K562 (cell line): ENCODE data around the gene GOLGB1.
"Not testable (repeated sequence)": the region's sequence is repeated elsewhere in the genome, so short reads cannot be mapped to it uniquely, and the experiment has no call there.

Experiments used
- EP300 ChIP-seq: IDR thresholded peaks from 2 replicates; pipeline ENCODE4 v1.6.1; 2012; ENCODE audit warnings: low read length, improper control_type of control experiment
- KDM5B ChIP-seq: fragments of 200-600 bp; sonication (generic); IDR thresholded peaks from 2 replicates; pipeline ENCODE4 v1.6.1; 2012; ENCODE audit warnings: low read depth, mild to moderate bottlenecking, moderate library complexity, low read length, control low read depth, inconsistent platforms; ENCODE audit not compliant: insufficient replicate concordance
- SAFB ChIP-seq: fragments of 200-400 bp; formaldehyde crosslinking; IDR thresholded peaks from 2 replicates; pipeline ENCODE4 v1.6.1; 2017; ENCODE audit warnings: low read depth, low read length, borderline replicate concordance
- TCF7L2 ChIP-seq: fragments of 150-350 bp; IDR thresholded peaks from 2 replicates; pipeline ENCODE4 v1.6.1; 2016; ENCODE audit warnings: low read depth, mild to moderate bottlenecking, low read length, moderate library complexity
- ZNF197 ChIP-seq: fragments of 200-800 bp; sonication (Bioruptor generic); IDR thresholded peaks from 2 replicates; pipeline ENCODE4 v1.6.1; 2016; ENCODE audit warnings: low read depth, missing genetic modification characterization, missing compliant biosample characterization
- ZNF717 ChIP-seq: fragments of 250-450 bp; sonication (Bioruptor Pico); IDR thresholded peaks from 2 replicates; pipeline ENCODE4 v1.5.0; 2021
- TF ChIP-seq, protein P1 (sequence below): fragments of 250-450 bp; sonication (Bioruptor Pico); IDR thresholded peaks from 2 replicates; pipeline ENCODE4 v1.8.0; 2022; ENCODE audit warnings: inconsistent platforms, mild to moderate bottlenecking, moderate library complexity, borderline replicate concordance
- TF ChIP-seq, protein P2 (sequence below): fragments of 450-650 bp; formaldehyde crosslinking; IDR thresholded peaks from 2 replicates; pipeline ENCODE4 v1.4.0; 2022; ENCODE audit warnings: missing genetic modification characterization
- TF ChIP-seq, protein P3 (sequence below), 3 experiments: IDR thresholded peaks in 2 of 3; conservative IDR thresholded peaks in 1 of 3; 2 replicates each; pipeline ENCODE4 v1.5.1; 2011 to 2012; ENCODE audit warnings: low read length in 3 of 3, mild to moderate bottlenecking in 3 of 3, control low read depth in 2 of 3, improper control_type of control experiment in 1 of 3, inconsistent platforms in 1 of 3, low read depth in 1 of 3, mixed read lengths in 1 of 3, moderate library complexity in 1 of 3; ENCODE audit not compliant: insufficient read depth in 2 of 3
- TF ChIP-seq, protein P4 (sequence below): sonication (generic); formaldehyde crosslinking; IDR thresholded peaks from 2 replicates; pipeline ENCODE4 v1.8.0; 2022; ENCODE audit warnings: mild to moderate bottlenecking, low read depth, missing genetic modification reagents

DNA sequence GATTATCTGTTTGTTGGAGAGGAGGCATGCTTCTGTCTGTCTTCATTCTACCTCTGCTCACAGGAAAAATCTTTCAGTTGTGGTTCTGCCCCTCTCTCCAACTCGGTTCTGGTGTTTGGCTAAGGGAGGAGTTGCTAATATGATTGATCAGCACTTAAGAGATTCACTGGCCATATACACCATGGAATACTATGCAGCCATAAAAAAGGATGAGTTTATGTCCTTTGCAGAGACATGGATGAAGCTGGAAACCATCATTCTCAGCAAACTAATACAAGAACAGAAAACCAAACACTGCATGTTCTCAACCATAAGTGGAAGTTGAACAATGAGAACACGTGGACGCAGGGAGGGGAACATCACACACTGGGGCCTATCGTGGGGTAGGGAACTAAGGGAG lies 25.6 kb upstream of the GOLGB1 start:
- TF ChIP-seq ZNF197 (CRISPR knock-in tag); KDM5B; SAFB; EP300; ZNF717; TCF7L2: not testable (repeated sequence)
- TF ChIP-seq, protein P1, sequence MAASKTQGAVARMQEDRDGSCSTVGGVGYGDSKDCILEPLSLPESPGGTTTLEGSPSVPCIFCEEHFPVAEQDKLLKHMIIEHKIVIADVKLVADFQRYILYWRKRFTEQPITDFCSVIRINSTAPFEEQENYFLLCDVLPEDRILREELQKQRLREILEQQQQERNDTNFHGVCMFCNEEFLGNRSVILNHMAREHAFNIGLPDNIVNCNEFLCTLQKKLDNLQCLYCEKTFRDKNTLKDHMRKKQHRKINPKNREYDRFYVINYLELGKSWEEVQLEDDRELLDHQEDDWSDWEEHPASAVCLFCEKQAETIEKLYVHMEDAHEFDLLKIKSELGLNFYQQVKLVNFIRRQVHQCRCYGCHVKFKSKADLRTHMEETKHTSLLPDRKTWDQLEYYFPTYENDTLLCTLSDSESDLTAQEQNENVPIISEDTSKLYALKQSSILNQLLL (CRISPR knock-in tag), result not testable (repeated sequence)
- TF ChIP-seq, protein P2, sequence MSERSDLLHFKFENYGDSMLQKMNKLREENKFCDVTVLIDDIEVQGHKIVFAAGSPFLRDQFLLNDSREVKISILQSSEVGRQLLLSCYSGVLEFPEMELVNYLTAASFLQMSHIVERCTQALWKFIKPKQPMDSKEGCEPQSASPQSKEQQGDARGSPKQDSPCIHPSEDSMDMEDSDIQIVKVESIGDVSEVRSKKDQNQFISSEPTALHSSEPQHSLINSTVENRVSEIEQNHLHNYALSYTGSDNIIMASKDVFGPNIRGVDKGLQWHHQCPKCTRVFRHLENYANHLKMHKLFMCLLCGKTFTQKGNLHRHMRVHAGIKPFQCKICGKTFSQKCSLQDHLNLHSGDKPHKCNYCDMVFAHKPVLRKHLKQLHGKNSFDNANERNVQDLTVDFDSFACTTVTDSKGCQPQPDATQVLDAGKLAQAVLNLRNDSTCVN (CRISPR knock-in tag), result not testable (repeated sequence)
- TF ChIP-seq, protein P3, sequence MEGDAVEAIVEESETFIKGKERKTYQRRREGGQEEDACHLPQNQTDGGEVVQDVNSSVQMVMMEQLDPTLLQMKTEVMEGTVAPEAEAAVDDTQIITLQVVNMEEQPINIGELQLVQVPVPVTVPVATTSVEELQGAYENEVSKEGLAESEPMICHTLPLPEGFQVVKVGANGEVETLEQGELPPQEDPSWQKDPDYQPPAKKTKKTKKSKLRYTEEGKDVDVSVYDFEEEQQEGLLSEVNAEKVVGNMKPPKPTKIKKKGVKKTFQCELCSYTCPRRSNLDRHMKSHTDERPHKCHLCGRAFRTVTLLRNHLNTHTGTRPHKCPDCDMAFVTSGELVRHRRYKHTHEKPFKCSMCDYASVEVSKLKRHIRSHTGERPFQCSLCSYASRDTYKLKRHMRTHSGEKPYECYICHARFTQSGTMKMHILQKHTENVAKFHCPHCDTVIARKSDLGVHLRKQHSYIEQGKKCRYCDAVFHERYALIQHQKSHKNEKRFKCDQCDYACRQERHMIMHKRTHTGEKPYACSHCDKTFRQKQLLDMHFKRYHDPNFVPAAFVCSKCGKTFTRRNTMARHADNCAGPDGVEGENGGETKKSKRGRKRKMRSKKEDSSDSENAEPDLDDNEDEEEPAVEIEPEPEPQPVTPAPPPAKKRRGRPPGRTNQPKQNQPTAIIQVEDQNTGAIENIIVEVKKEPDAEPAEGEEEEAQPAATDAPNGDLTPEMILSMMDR (IDR thresholded peaks at IDR 0.05 in 2 of 3, conservative IDR thresholded peaks at IDR 0.05 in 1 of 3; ENCODE audit: insufficient read depth in 2 of 3, low read depth in 1 of 3, low read length in 3 of 3), result not testable (repeated sequence)
- TF ChIP-seq, protein P4, sequence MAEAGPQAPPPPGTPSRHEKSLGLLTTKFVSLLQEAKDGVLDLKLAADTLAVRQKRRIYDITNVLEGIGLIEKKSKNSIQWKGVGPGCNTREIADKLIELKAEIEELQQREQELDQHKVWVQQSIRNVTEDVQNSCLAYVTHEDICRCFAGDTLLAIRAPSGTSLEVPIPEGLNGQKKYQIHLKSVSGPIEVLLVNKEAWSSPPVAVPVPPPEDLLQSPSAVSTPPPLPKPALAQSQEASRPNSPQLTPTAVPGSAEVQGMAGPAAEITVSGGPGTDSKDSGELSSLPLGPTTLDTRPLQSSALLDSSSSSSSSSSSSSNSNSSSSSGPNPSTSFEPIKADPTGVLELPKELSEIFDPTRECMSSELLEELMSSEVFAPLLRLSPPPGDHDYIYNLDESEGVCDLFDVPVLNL (CRISPR knock-in tag), result not testable (repeated sequence)
